ENCODE data around the gene TRIM52. TPM values are rescaled to one million over a fixed set of nuclear protein-coding genes. Genes with fewer than 3 reads are reported as not detected.
A peak's percentile ranks its signal among the peaks of the same experiment; 100 is the strongest.

Gene TRIM52
- total and polyA plus RNA-seq, 2 of the 13 experiments (the other 11 are each of a cell fraction or from before 2014, with no cell fraction given) = 7.2 to 11.6 TPM

GRCh38 chr5:181261320-181262049 is 542 bp upstream of the TRIM52 start (continued):
- TF ChIP-seq SMAD9 (CRISPR knock-in tag; IDR thresholded peaks at IDR 0.05) (no peak), JUNB (CRISPR knock-in tag; IDR thresholded peaks at IDR 0.05; ENCODE audit: borderline replicate concordance) (no peak; the same call in 1 of the 2 replicates), THAP11 (CRISPR knock-in tag; IDR thresholded peaks at IDR 0.05) (no peak; the same call in 1 of the 2 replicates), KDM2A (CRISPR knock-in tag; IDR thresholded peaks at IDR 0.05; ENCODE audit: borderline replicate concordance, low read depth) (peak; percentile 64; the same call in 1 of the 2 replicates), ZMAT3 (CRISPR knock-in tag; conservative IDR thresholded peaks at IDR 0.05) (no peak), ZNF142 (CRISPR knock-in tag; IDR thresholded peaks at IDR 0.05) (peak; percentile 44; the same call in 1 of the 2 replicates), ZFX (CRISPR knock-in tag; IDR thresholded peaks at IDR 0.05; ENCODE audit: low read depth) (peak; percentile 97), ZNF891 (CRISPR knock-in tag; IDR thresholded peaks at IDR 0.05) (no peak), RARA (CRISPR knock-in tag; IDR thresholded peaks at IDR 0.05) (no peak), ZNF263 (CRISPR knock-in tag; IDR thresholded peaks at IDR 0.05) (0 out of 2 replicates have a peak, but pooled peaks have one; percentile 55), ZNF709 (CRISPR knock-in tag; IDR thresholded peaks at IDR 0.05) (no peak; the same call in 1 of the 2 replicates), ZNF235 (CRISPR knock-in tag; IDR thresholded peaks at IDR 0.05; ENCODE audit: borderline replicate concordance) (no peak), CCDC6 (CRISPR knock-in tag; IDR thresholded peaks at IDR 0.05) (peak; percentile 49; the same call in 1 of the 2 replicates), SP2 (CRISPR knock-in tag; IDR thresholded peaks at IDR 0.05) (no peak), SNAPC2 (CRISPR knock-in tag; IDR thresholded peaks at IDR 0.05) (0 out of 2 replicates have a peak, but pooled peaks have one; percentile 32), ZNF605 (CRISPR knock-in tag; IDR thresholded peaks at IDR 0.05) (peak; percentile 86), ATF7 (IDR thresholded peaks at IDR 0.05) (no peak), ATF7 (CRISPR knock-in tag; IDR thresholded peaks at IDR 0.05) (no peak), ZNF883 (CRISPR knock-in tag; IDR thresholded peaks at IDR 0.05; ENCODE audit: not compliant biosample characterization) (peak; percentile 73), KLF15 (CRISPR knock-in tag; IDR thresholded peaks at IDR 0.05; ENCODE audit: borderline replicate concordance) (peak; percentile 52; the same call in 1 of the 2 replicates), ZFP82 (CRISPR knock-in tag; IDR thresholded peaks at IDR 0.05; ENCODE audit: borderline replicate concordance) (peak; percentile 88; the same call in 1 of the 2 replicates), RFX1 (IDR thresholded peaks at IDR 0.05) (no peak)
- TF ChIP-seq, protein P1, sequence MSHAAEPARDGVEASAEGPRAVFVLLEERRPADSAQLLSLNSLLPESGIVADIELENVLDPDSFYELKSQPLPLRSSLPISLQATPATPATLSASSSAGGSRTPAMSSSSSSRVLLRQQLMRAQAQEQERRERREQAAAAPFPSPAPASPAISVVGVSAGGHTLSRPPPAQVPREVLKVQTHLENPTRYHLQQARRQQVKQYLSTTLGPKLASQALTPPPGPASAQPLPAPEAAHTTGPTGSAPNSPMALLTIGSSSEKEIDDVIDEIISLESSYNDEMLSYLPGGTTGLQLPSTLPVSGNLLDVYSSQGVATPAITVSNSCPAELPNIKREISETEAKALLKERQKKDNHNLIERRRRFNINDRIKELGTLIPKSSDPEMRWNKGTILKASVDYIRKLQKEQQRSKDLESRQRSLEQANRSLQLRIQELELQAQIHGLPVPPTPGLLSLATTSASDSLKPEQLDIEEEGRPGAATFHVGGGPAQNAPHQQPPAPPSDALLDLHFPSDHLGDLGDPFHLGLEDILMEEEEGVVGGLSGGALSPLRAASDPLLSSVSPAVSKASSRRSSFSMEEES (CRISPR knock-in tag; IDR thresholded peaks at IDR 0.05) = peak; percentile 33; the same call in 1 of the 2 replicates

Measured in HepG2 (cell line).